Measurements from ENCODE around the gene UCK2.

DNA sequence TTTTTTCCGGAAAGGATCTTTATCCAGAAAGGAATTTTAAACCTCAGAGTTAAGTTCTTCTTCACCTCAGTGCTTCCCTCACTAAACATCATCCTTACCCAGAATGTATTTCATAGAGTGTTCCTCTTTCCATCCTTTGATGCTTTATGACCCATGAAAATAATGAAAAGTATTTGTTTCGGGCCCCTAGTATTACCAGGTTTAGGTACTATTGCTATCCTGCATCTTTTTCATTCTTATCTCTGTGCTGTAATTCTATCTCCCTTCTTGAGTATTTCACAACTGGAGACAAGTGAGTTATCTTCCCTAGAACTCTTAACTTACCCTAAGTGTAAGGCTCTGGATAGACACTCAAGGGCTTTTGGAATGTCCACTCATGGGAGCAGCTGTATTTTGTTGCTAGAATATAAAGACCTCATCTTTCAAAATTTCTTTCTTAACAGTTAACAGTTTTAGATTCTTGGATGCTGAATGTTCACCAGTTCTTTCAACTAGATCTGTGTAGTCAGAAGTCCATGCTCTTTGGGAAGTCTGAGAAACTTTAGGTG, 26.2 kb downstream of the UCK2 start:
- TF ChIP-seq, protein P1, sequence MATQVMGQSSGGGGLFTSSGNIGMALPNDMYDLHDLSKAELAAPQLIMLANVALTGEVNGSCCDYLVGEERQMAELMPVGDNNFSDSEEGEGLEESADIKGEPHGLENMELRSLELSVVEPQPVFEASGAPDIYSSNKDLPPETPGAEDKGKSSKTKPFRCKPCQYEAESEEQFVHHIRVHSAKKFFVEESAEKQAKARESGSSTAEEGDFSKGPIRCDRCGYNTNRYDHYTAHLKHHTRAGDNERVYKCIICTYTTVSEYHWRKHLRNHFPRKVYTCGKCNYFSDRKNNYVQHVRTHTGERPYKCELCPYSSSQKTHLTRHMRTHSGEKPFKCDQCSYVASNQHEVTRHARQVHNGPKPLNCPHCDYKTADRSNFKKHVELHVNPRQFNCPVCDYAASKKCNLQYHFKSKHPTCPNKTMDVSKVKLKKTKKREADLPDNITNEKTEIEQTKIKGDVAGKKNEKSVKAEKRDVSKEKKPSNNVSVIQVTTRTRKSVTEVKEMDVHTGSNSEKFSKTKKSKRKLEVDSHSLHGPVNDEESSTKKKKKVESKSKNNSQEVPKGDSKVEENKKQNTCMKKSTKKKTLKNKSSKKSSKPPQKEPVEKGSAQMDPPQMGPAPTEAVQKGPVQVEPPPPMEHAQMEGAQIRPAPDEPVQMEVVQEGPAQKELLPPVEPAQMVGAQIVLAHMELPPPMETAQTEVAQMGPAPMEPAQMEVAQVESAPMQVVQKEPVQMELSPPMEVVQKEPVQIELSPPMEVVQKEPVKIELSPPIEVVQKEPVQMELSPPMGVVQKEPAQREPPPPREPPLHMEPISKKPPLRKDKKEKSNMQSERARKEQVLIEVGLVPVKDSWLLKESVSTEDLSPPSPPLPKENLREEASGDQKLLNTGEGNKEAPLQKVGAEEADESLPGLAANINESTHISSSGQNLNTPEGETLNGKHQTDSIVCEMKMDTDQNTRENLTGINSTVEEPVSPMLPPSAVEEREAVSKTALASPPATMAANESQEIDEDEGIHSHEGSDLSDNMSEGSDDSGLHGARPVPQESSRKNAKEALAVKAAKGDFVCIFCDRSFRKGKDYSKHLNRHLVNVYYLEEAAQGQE (IDR thresholded peaks at IDR 0.05), result no peak
- TF ChIP-seq, protein P2, sequence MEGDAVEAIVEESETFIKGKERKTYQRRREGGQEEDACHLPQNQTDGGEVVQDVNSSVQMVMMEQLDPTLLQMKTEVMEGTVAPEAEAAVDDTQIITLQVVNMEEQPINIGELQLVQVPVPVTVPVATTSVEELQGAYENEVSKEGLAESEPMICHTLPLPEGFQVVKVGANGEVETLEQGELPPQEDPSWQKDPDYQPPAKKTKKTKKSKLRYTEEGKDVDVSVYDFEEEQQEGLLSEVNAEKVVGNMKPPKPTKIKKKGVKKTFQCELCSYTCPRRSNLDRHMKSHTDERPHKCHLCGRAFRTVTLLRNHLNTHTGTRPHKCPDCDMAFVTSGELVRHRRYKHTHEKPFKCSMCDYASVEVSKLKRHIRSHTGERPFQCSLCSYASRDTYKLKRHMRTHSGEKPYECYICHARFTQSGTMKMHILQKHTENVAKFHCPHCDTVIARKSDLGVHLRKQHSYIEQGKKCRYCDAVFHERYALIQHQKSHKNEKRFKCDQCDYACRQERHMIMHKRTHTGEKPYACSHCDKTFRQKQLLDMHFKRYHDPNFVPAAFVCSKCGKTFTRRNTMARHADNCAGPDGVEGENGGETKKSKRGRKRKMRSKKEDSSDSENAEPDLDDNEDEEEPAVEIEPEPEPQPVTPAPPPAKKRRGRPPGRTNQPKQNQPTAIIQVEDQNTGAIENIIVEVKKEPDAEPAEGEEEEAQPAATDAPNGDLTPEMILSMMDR (IDR thresholded peaks at IDR 0.05), result no peak
- TF ChIP-seq CHD4 (IDR thresholded peaks at IDR 0.05; ENCODE audit: borderline replicate concordance) (no peak), JUNB (IDR thresholded peaks at IDR 0.05) (no peak), FOSL2 (IDR thresholded peaks at IDR 0.05) (no peak), FOSL2 (CRISPR knock-in tag; IDR thresholded peaks at IDR 0.05) (no peak), RAD21 (conservative IDR thresholded peaks at IDR 0.05 in 1 of 2, IDR thresholded peaks at IDR 0.05 in 1 of 2) (no peak), POLR2A (IDR thresholded peaks at IDR 0.05; ENCODE audit: low read length) (no peak), ZNF302 (CRISPR knock-in tag; IDR thresholded peaks at IDR 0.05) (no peak), GATA3 (IDR thresholded peaks at IDR 0.05; ENCODE audit: borderline replicate concordance) (no peak)
- TF ChIP-seq, protein P3, sequence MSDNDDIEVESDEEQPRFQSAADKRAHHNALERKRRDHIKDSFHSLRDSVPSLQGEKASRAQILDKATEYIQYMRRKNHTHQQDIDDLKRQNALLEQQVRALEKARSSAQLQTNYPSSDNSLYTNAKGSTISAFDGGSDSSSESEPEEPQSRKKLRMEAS (IDR thresholded peaks at IDR 0.05), result no peak

Data from A549 (cell line).